Prostate gland (tissue), 2 donors: ENCODE results near the gene SULT2A1. TPM values are rescaled to one million over a fixed set of nuclear protein-coding genes. Genes with fewer than 3 reads are reported as not detected.

ENCODE experiments used
- DNase-seq: peaks from one replicate; pipeline ENCODE4 v3.0.0-alpha.2; 2019; ENCODE audit warnings: low spot score
- H3K27ac ChIP-seq, 2 donors: fragments of 200-600 bp; sonication (generic); 2 replicates each; pipeline ENCODE4 v1.5.1; 2017 to 2019
- H3K27me3 ChIP-seq: fragments of 200-600 bp; sonication (generic); replicated peaks from 2 replicates; pipeline ENCODE4 v1.5.1; 2019; ENCODE audit not compliant: insufficient read depth
- H3K36me3 ChIP-seq, 2 donors: fragments of 200-600 bp; sonication (generic); 1 replicate in 1 of 2; 2 replicates in 1 of 2; pipeline versions ENCODE4 v1.5.1 to v1.8.1; 2017 to 2019
- H3K4me1 ChIP-seq: fragments of 200-600 bp; sonication (generic); replicated peaks from 2 replicates; pipeline ENCODE4 v1.5.1; 2019
- H3K4me3 ChIP-seq, 2 donors: fragments of 200-600 bp; sonication (generic); 2 replicates each; pipeline ENCODE4 v1.5.1; 2017 to 2019
- H3K9me3 ChIP-seq: fragments of 200-600 bp; sonication (generic); 2 replicates; pipeline ENCODE4 v1.5.1; 2017
- POLR2A ChIP-seq: fragments of 450-650 bp; IDR thresholded peaks from one replicate; pipeline ENCODE4 v1.6.1; 2016; ENCODE audit warnings: antibody characterized with exemption, mild to moderate bottlenecking
- POLR2AphosphoS5 ChIP-seq: sonication (generic); formaldehyde crosslinking; IDR thresholded peaks from one replicate; pipeline ENCODE4 v1.6.1; 2017; ENCODE audit warnings: antibody characterized with exemption
- WGBS: methylation state at CpG from one replicate; pipeline ENCODE4 v1.1.5; 2018; 5-methylcytosine and 5-hydroxymethylcytosine counted together
- intact Hi-C: fragments of 100-400 bp; cut with DNase I; formaldehyde crosslinking; loops from one replicate; pipeline ENCODE4 v1.14.2; 2022
- total RNA-seq, 2 donors: library from RNA; depleted of rRNA; stranded (reverse); fragments of >200 nt; gene quantifications; one replicate each; pipeline ENCODE4 v1.1.0, GENCODE V29; 2016
- TF ChIP-seq, protein P1 (sequence below), 4 experiments: fragments of 200-600 bp in 2 of 4; fragments of 450-650 bp in 2 of 4; sonication (generic) in 2 of 4; IDR thresholded peaks; 1 replicate in 3 of 4; 2 replicates in 1 of 4; pipeline ENCODE4 v1.5.1; 2016 to 2019; ENCODE audit warnings: antibody characterized with exemption in 4 of 4, mild to moderate bottlenecking in 2 of 4, moderate library complexity in 2 of 4

Gene SULT2A1
- total RNA-seq, 2 donors from 2014 or later: not detected

GRCh38 chr19:47839411-47839810 is 46.7 kb downstream of the SULT2A1 start:
- Histone ChIP-seq H3K27ac (no peak overlapping the region), H3K4me3 (no peak overlapping the region), H3K4me1 (no peaks in the 10 kb centered on the region), H3K36me3 (no peaks in the 10 kb centered on the region), H3K27me3 (no peaks in the 10 kb centered on the region), H3K9me3 (no peaks in the 10 kb centered on the region)
- DNase-seq: no peak
- intact Hi-C loops: no loop called here
- no peak for TF ChIP-seq POLR2A
- TF ChIP-seq, protein P1, sequence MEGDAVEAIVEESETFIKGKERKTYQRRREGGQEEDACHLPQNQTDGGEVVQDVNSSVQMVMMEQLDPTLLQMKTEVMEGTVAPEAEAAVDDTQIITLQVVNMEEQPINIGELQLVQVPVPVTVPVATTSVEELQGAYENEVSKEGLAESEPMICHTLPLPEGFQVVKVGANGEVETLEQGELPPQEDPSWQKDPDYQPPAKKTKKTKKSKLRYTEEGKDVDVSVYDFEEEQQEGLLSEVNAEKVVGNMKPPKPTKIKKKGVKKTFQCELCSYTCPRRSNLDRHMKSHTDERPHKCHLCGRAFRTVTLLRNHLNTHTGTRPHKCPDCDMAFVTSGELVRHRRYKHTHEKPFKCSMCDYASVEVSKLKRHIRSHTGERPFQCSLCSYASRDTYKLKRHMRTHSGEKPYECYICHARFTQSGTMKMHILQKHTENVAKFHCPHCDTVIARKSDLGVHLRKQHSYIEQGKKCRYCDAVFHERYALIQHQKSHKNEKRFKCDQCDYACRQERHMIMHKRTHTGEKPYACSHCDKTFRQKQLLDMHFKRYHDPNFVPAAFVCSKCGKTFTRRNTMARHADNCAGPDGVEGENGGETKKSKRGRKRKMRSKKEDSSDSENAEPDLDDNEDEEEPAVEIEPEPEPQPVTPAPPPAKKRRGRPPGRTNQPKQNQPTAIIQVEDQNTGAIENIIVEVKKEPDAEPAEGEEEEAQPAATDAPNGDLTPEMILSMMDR (IDR thresholded peaks at IDR 0.05): no peak
- no peak for TF ChIP-seq POLR2AphosphoS5
- WGBS: 79% methylated on average over 16 of the region's 16 CpGs

- TF ChIP-seq, protein P1 (IDR thresholded peaks at IDR 0.05): no peak
- TF ChIP-seq POLR2AphosphoS5: no peak
- no peak for TF ChIP-seq POLR2A
- no peak overlapping the region for H3K27ac ChIP-seq
- H3K9me3 ChIP-seq: no peaks in the 10 kb centered on the region
- H3K4me3 ChIP-seq: no peak overlapping the region
- H3K36me3 ChIP-seq: no peaks in the 10 kb centered on the region
- no peaks in the 10 kb centered on the region for H3K4me1 ChIP-seq
- intact Hi-C loops: no loop called here
- no peaks in the 10 kb centered on the region for H3K27me3 ChIP-seq
- WGBS: 80% methylated on average over 8 of the region's 8 CpGs
- no peak for DNase-seq
Measured at GRCh38 chr19:47836038-47836437, 50.1 kb downstream of the SULT2A1 start.

GRCh38 chr19:47832723-47833122 is 53.4 kb downstream of the SULT2A1 start:
- Histone ChIP-seq H3K4me3 (no peak overlapping the region), H3K4me1 (no peaks in the 10 kb centered on the region), H3K27me3 (no peaks in the 10 kb centered on the region), H3K27ac (no peak overlapping the region), H3K36me3 (no peaks in the 10 kb centered on the region), H3K9me3 (no peaks in the 10 kb centered on the region)
- TF ChIP-seq POLR2AphosphoS5 (no peak), POLR2A (no peak)
- TF ChIP-seq, protein P1 (IDR thresholded peaks at IDR 0.05): no peak
- intact Hi-C loops: no loop called here
- no peak for DNase-seq
- 75% methylated on average over 4 of the region's 4 CpGs for WGBS

- intact Hi-C loops: no loop called here
- Histone ChIP-seq H3K9me3 (no peaks in the 10 kb centered on the region), H3K27ac (no peak overlapping the region), H3K36me3 (no peaks in the 10 kb centered on the region), H3K4me3 (no peak overlapping the region), H3K4me1 (no peaks in the 10 kb centered on the region), H3K27me3 (no peaks in the 10 kb centered on the region)
- DNase-seq: no peak
- no peak for TF ChIP-seq POLR2A
- TF ChIP-seq, protein P1 (IDR thresholded peaks at IDR 0.05): no peak
- TF ChIP-seq POLR2AphosphoS5: no peak
- WGBS: 85% methylated on average over 6 of the region's 6 CpGs
Measured at GRCh38 chr19:47826800-47827199, 59.3 kb downstream of the SULT2A1 start.

GRCh38 chr19:47824396-47824795 is 61.7 kb downstream of the SULT2A1 start:
- no peaks in the 10 kb centered on the region for H3K36me3 ChIP-seq
- TF ChIP-seq POLR2A (no peak), POLR2AphosphoS5 (no peak)
- TF ChIP-seq, protein P1 (IDR thresholded peaks at IDR 0.05): no peak
- no peaks in the 10 kb centered on the region for H3K4me1 ChIP-seq
- intact Hi-C loops: no loop called here
- 85% methylated on average over 6 of the region's 6 CpGs for WGBS
- H3K27ac ChIP-seq: no peak overlapping the region
- no peaks in the 10 kb centered on the region for H3K9me3 ChIP-seq
- H3K4me3 ChIP-seq: no peak overlapping the region
- no peaks in the 10 kb centered on the region for H3K27me3 ChIP-seq
- no peak for DNase-seq
